ENCODE measurements around the gene TBX6. TPM values are rescaled to one million over a fixed set of nuclear protein-coding genes. Genes with fewer than 3 reads are reported as not detected.

Gene TBX6
- total and polyA plus RNA-seq, 2 donors (not counting 3 experiments of a cell fraction or from before 2014, with no cell fraction given) = 0.40 to 0.60 TPM

GRCh38 chr16:30087181-30087898, 4.4 kb downstream of the TBX6 start:
- BruUV-seq (replicated peaks) = no TSS peak
- Histone ChIP-seq H3K27ac (ENCODE audit: insufficient read depth, low read depth, low read length) (no peak overlapping the region), H3K4me1 (ENCODE audit: control insufficient read depth, extremely low read depth, insufficient read depth, low read length) (peaks cover 10% of the 10 kb centered on the region), H2AFZ (ENCODE audit: low read depth, low read length) (no peak overlapping the region), H3K27me3 (ENCODE audit: control insufficient read depth in 2 of 2, insufficient read depth in 2 of 2, low read length in 2 of 2) (no peaks in the 10 kb centered on the region), H3K36me3 (ENCODE audit: control insufficient read depth in 2 of 2, extremely low read depth in 1 of 2, insufficient read depth in 2 of 2, low read length in 2 of 2) (peaks cover 13 to 26% of the 10 kb centered on the region in 2 experiments), H3K4me3 (replicated peaks in 1 of 3; ENCODE audit: insufficient read depth in 1 of 3, low read depth in 1 of 3, low read length in 3 of 3) (no peak overlapping the region), H3K9ac (replicated peaks; ENCODE audit: extremely low read depth, insufficient read depth, low read length) (no peak overlapping the region), H3K9me3 (replicated peaks; ENCODE audit: control insufficient read depth, insufficient read depth, low read length) (no peaks in the 10 kb centered on the region), H3K79me2 (ENCODE audit: control insufficient read depth, insufficient read depth, low read length) (no peaks in the 10 kb centered on the region), H3K9me1 (replicated peaks; ENCODE audit: control insufficient read depth, extremely low read depth, insufficient read depth, low read length) (no peaks in the 10 kb centered on the region), H4K20me1 (replicated peaks; ENCODE audit: control insufficient read depth, extremely low read depth, insufficient read depth, low read length) (no peaks in the 10 kb centered on the region), H3K4me2 (ENCODE audit: insufficient read depth, low read length) (no peak overlapping the region)
- dilution Hi-C loops (cut with MboI; ENCODE audit: extremely low pct_ligation_motif_present, low sequenced_read_pairs) = no loop called here
- DNase-seq (ENCODE audit: low read depth, low spot score) (no peak), FAIRE-seq (no peak)
- CTCF ChIA-PET = interaction anchor here (0.7 kb wide), 1 partner anchor 11 kb away, joined by 3 read pairs; no protein-coding TSS in a partner anchor
- TF ChIP-seq MAX (IDR thresholded peaks at IDR 0.05; ENCODE audit: insufficient read depth, insufficient read length) = no peak
- TF ChIP-seq POLR2A (IDR thresholded peaks at IDR 0.05; ENCODE audit: low read depth, low read length) = no peak
- TF ChIP-seq POLR2AphosphoS5 (IDR thresholded peaks at IDR 0.05; ENCODE audit: insufficient read depth, low read depth, low read length) = no peak
- TF ChIP-seq FOS (IDR thresholded peaks at IDR 0.05; ENCODE audit: borderline replicate concordance, insufficient read depth, low read length) = no peak
- TF ChIP-seq, protein P1, sequence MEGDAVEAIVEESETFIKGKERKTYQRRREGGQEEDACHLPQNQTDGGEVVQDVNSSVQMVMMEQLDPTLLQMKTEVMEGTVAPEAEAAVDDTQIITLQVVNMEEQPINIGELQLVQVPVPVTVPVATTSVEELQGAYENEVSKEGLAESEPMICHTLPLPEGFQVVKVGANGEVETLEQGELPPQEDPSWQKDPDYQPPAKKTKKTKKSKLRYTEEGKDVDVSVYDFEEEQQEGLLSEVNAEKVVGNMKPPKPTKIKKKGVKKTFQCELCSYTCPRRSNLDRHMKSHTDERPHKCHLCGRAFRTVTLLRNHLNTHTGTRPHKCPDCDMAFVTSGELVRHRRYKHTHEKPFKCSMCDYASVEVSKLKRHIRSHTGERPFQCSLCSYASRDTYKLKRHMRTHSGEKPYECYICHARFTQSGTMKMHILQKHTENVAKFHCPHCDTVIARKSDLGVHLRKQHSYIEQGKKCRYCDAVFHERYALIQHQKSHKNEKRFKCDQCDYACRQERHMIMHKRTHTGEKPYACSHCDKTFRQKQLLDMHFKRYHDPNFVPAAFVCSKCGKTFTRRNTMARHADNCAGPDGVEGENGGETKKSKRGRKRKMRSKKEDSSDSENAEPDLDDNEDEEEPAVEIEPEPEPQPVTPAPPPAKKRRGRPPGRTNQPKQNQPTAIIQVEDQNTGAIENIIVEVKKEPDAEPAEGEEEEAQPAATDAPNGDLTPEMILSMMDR (IDR thresholded peaks at IDR 0.05; ENCODE audit: extremely low read depth in 1 of 2, insufficient read depth in 1 of 2, low read depth in 1 of 2, low read length in 2 of 2) = no peak
- POLR2A ChIA-PET = interaction anchor here (0.8 kb wide), 1 partner anchor 11 kb away, joined by 3 read pairs; no protein-coding TSS in a partner anchor
- intact Hi-C loops (cut with micrococcal nuclease) = no loop called here
